Activated CD4-positive, alpha-beta T cell treated with anti-CD3 and anti-CD28 coated beads for 36 hours (primary cell): ENCODE results near the gene CDCP1. TPM values are rescaled to one million over a fixed set of nuclear protein-coding genes. Genes with fewer than 3 reads are reported as not detected.
"Not testable (repeated sequence)": the region's sequence is repeated elsewhere in the genome, so short reads cannot be mapped to it uniquely, and the experiment has no call there.

Experiments used
- ATAC-seq: fragments of 200-7000 bp; cut with Tn5 transposase; one replicate; pipeline ENCODE4 v1.10.0; 2021; ENCODE audit warnings: mild to moderate bottlenecking, moderate library complexity
- CTCF ChIA-PET: fragments of 350-600 bp; sonication (Branson Sonifier 250); formaldehyde crosslinking; loops from one replicate; lab custom pipeline; 2021; ENCODE audit warnings: antibody characterized with exemption; lab: Charles Lee
- POLR2A ChIA-PET: fragments of 350-600 bp; sonication (Branson Sonifier 250); formaldehyde crosslinking; loops from one replicate; lab custom pipeline; 2021; ENCODE audit warnings: antibody characterized with exemption, inconsistent platforms; lab: Charles Lee
- DNase-seq: peaks from one replicate; pipeline ENCODE4 v3.0.0-alpha.2; 2020
- H3K27ac Mint-ChIP-seq: one replicate; pipeline ENCODE4 v1.8.0; 2021; ENCODE audit warnings: mixed read lengths
- H3K27me3 Mint-ChIP-seq: one replicate; pipeline ENCODE4 v1.8.0; 2021; ENCODE audit warnings: mixed read lengths
- H3K36me3 Mint-ChIP-seq: one replicate; pipeline ENCODE4 v1.8.0; 2021; ENCODE audit warnings: low read depth, mixed read lengths
- H3K4me1 Mint-ChIP-seq: one replicate; pipeline ENCODE4 v1.8.0; 2021; ENCODE audit warnings: mixed read lengths
- H3K4me3 Mint-ChIP-seq: one replicate; pipeline ENCODE4 v1.8.0; 2021; ENCODE audit warnings: mild to moderate bottlenecking, moderate library complexity, mixed read lengths
- H3K9me3 Mint-ChIP-seq: one replicate; pipeline ENCODE4 v1.8.0; 2021; ENCODE audit warnings: low read depth, mixed read lengths
- intact Hi-C, 2 experiments: fragments of 100-400 bp; cut with DNase I in 1 of 2; cut with micrococcal nuclease in 1 of 2; formaldehyde crosslinking; loops; one replicate each; pipeline versions ENCODE4 v1.14.2 to v1.15.1; 2022 to 2024; cut with DNase I, micrococcal nuclease
- total RNA-seq, 2 experiments: library from RNA; stranded (reverse); gene quantifications; one replicate each; pipeline ENCODE4 v1.2.3, GENCODE V29; 2021

Gene CDCP1
- total RNA-seq, 2 experiments from 2014 or later: 3.7 to 5.8 TPM

- POLR2A ChIA-PET: no interaction called here
- no peak overlapping the region for H3K27ac Mint-ChIP-seq
- ATAC-seq: no peak
- intact Hi-C loops: no loop called here
- peaks cover 5% of the 10 kb centered on the region for H3K4me1 Mint-ChIP-seq
- no peak for DNase-seq
- H3K9me3 Mint-ChIP-seq: no peaks in the 10 kb centered on the region
- no peaks in the 10 kb centered on the region for H3K27me3 Mint-ChIP-seq
- CTCF ChIA-PET: interaction anchor here (0.6 to 1.4 kb wide), 7 partner anchors 9 to 192 kb away, joined by 3 to 5 read pairs (median 3); partner anchors contain the start of genes EXOSC7 and ZDHHC3
- no peaks in the 10 kb centered on the region for H3K36me3 Mint-ChIP-seq
- no peak overlapping the region for H3K4me3 Mint-ChIP-seq
These were observed 66.5 kb downstream of the CDCP1 start for GRCh38 chr3:45079715-45080114.

GRCh38 chr3:45078910-45079522 is 67.2 kb downstream of the CDCP1 start:
- intact Hi-C loops: no loop called here
- Mint-ChIP-seq H3K36me3 (no peaks in the 10 kb centered on the region), H3K27me3 (peaks cover 3% of the 10 kb centered on the region), H3K27ac (no peak overlapping the region), H3K9me3 (no peaks in the 10 kb centered on the region), H3K4me3 (no peak overlapping the region), H3K4me1 (peaks cover 5% of the 10 kb centered on the region)
- ATAC-seq (no peak), DNase-seq (peak; percentile 26)
- POLR2A ChIA-PET: no interaction called here
- CTCF ChIA-PET: interaction anchor here (0.6 to 1.4 kb wide), 5 partner anchors 10 to 131 kb away, joined by 3 to 5 read pairs (median 4); no protein-coding TSS in a partner anchor

- CTCF ChIA-PET, DNase-seq, H3K4me1 Mint-ChIP-seq, H3K27me3 Mint-ChIP-seq, H3K36me3 Mint-ChIP-seq, intact Hi-C loops, ATAC-seq, POLR2A ChIA-PET, H3K9me3 Mint-ChIP-seq, H3K27ac Mint-ChIP-seq, H3K4me3 Mint-ChIP-seq: not testable (repeated sequence)
These were observed 67.9 kb downstream of the CDCP1 start for GRCh38 chr3:45078256-45078655.

GRCh38 chr3:45075821-45076625 is 70.2 kb downstream of the CDCP1 start:
- CTCF ChIA-PET: interaction anchor here (0.5 kb wide), 1 partner anchor 429 kb away, joined by 3 read pairs; no protein-coding TSS in a partner anchor
- no peaks in the 10 kb centered on the region for H3K36me3 Mint-ChIP-seq
- ATAC-seq (no peak), DNase-seq (no peak)
- no peaks in the 10 kb centered on the region for H3K9me3 Mint-ChIP-seq
- POLR2A ChIA-PET: interaction anchor here (0.6 kb wide), 1 partner anchor 13 kb away, joined by 3 read pairs; no protein-coding TSS in a partner anchor
- peaks cover 8% of the 10 kb centered on the region for H3K27me3 Mint-ChIP-seq
- H3K27ac Mint-ChIP-seq: no peak overlapping the region
- intact Hi-C loops: no loop called here
- no peak overlapping the region for H3K4me3 Mint-ChIP-seq
- H3K4me1 Mint-ChIP-seq: peaks cover 5% of the 10 kb centered on the region

GRCh38 chr3:45071075-45071474 is 75.1 kb downstream of the CDCP1 start:
- Mint-ChIP-seq H3K27ac (no peak overlapping the region), H3K9me3 (no peaks in the 10 kb centered on the region), H3K36me3 (no peaks in the 10 kb centered on the region), H3K4me1 (peaks cover 14% of the 10 kb centered on the region), H3K4me3 (no peak overlapping the region), H3K27me3 (peaks cover 10% of the 10 kb centered on the region)
- no peak for ATAC-seq
- no peak for DNase-seq
- POLR2A ChIA-PET: no interaction called here
- CTCF ChIA-PET: interaction anchor here (0.8 kb wide), 1 partner anchor 29 kb away, joined by 3 read pairs; no protein-coding TSS in a partner anchor
- intact Hi-C loops: no loop called here

- DNase-seq: no peak
- ATAC-seq: no peak
- Mint-ChIP-seq H3K4me1 (peaks cover 30% of the 10 kb centered on the region), H3K27ac (no peak overlapping the region), H3K4me3 (no peak overlapping the region), H3K27me3 (peaks cover 2% of the 10 kb centered on the region), H3K9me3 (no peaks in the 10 kb centered on the region), H3K36me3 (no peaks in the 10 kb centered on the region)
- ChIA-PET CTCF (interaction anchor here (0.6 to 4.3 kb wide), 2 partner anchors 26 to 592 kb away, joined by 4 to 20 read pairs; no protein-coding TSS in a partner anchor), POLR2A (no interaction called here)
- intact Hi-C loops: no loop called here
These were observed 78.2 kb downstream of the CDCP1 start for GRCh38 chr3:45067941-45068340.

- POLR2A ChIA-PET: no interaction called here
- intact Hi-C loops: no loop called here
- DNase-seq: no peak
These were observed 78.7 kb downstream of the CDCP1 start for GRCh38 chr3:45067486-45067885.

GRCh38 chr3:45066109-45066801 is 79.9 kb downstream of the CDCP1 start:
- no peaks in the 10 kb centered on the region for H3K9me3 Mint-ChIP-seq
- intact Hi-C loops: no loop called here
- no peak for ATAC-seq
- ChIA-PET POLR2A (no interaction called here), CTCF (interaction anchor here (0.7 to 4.3 kb wide), 4 partner anchors 11 to 272 kb away, joined by 3 to 20 read pairs (median 5); no protein-coding TSS in a partner anchor)
- peaks cover 2% of the 10 kb centered on the region for H3K27me3 Mint-ChIP-seq
- H3K27ac Mint-ChIP-seq: peak overlapping the region; percentile 28
- H3K4me1 Mint-ChIP-seq: peaks cover 30% of the 10 kb centered on the region
- H3K36me3 Mint-ChIP-seq: no peaks in the 10 kb centered on the region
- H3K4me3 Mint-ChIP-seq: no peak overlapping the region
- no peak for DNase-seq

More at GRCh38 chr3:45067486-45067885, 78.7 kb downstream of the CDCP1 start:
- Mint-ChIP-seq H3K4me1 (peaks cover 30% of the 10 kb centered on the region), H3K27ac (no peak overlapping the region), H3K9me3 (no peaks in the 10 kb centered on the region), H3K36me3 (no peaks in the 10 kb centered on the region), H3K27me3 (peaks cover 2% of the 10 kb centered on the region), H3K4me3 (no peak overlapping the region)
- CTCF ChIA-PET: interaction anchor here (0.6 to 4.3 kb wide), 2 partner anchors 26 to 592 kb away, joined by 4 to 20 read pairs; no protein-coding TSS in a partner anchor
- ATAC-seq: no peak

GRCh38 chr3:45065373-45065720 is 80.8 kb downstream of the CDCP1 start:
- Mint-ChIP-seq H3K27me3 (peaks cover 2% of the 10 kb centered on the region), H3K27ac (peak overlapping the region; percentile 82), H3K4me3 (no peak overlapping the region), H3K36me3 (no peaks in the 10 kb centered on the region), H3K9me3 (no peaks in the 10 kb centered on the region), H3K4me1 (peaks cover 30% of the 10 kb centered on the region)
- ATAC-seq (no peak), DNase-seq (no peak)
- CTCF ChIA-PET: interaction anchor here (0.5 to 4.3 kb wide), 3 partner anchors 24 to 131 kb away, joined by 3 to 20 read pairs (median 6); no protein-coding TSS in a partner anchor
- POLR2A ChIA-PET: no interaction called here
- intact Hi-C loops: loop anchor here in 1 of 2 experiments (2.0 kb wide), 1 partner anchor 39 kb away; no protein-coding TSS in a partner anchor

- H3K27ac Mint-ChIP-seq: peak overlapping the region; percentile 82
- intact Hi-C loops: loop anchor here in 1 of 2 experiments (2.0 to 5.0 kb wide), 2 partner anchors 40 to 103 kb away; no protein-coding TSS in a partner anchor
- peak overlapping the region; percentile 37 for H3K4me3 Mint-ChIP-seq
- ChIA-PET POLR2A (no interaction called here), CTCF (interaction anchor here (0.5 to 4.3 kb wide), 5 partner anchors 23 to 146 kb away, joined by 3 to 20 read pairs (median 4); no protein-coding TSS in a partner anchor)
- no peaks in the 10 kb centered on the region for H3K36me3 Mint-ChIP-seq
- ATAC-seq (peak; percentile 84), DNase-seq (peak; percentile 80)
- H3K27me3 Mint-ChIP-seq: peaks cover 2% of the 10 kb centered on the region
- no peaks in the 10 kb centered on the region for H3K9me3 Mint-ChIP-seq
- peaks cover 30% of the 10 kb centered on the region for H3K4me1 Mint-ChIP-seq
These were observed 81.4 kb downstream of the CDCP1 start for GRCh38 chr3:45064512-45065372.
